HEK293 (cell line): ENCODE results near the gene UBASH3B.

ENCODE experiments used
- CTCF ChIA-PET: fragments of 350-600 bp; formaldehyde crosslinking; extraction: SDS; loops from one replicate; lab custom pipeline; 2021; ENCODE audit warnings: antibody characterized with exemption; lab: Yijun Ruan, JAX
- POLR2A ChIA-PET: fragments of 300-600 bp; formaldehyde crosslinking; extraction: SDS; loops from one replicate; lab custom pipeline; 2020; ENCODE audit warnings: antibody characterized with exemption, inconsistent platforms; lab: Yijun Ruan, JAX
- H3K27ac ChIP-seq: fragments of 200-500 bp; sonication (Bioruptor generic); 2 replicates; pipeline ENCODE4 v1.5.1; 2014; ENCODE audit warnings: low read depth, low read length, control low read depth, inconsistent platforms; ENCODE audit errors: extremely low read depth
- H3K36me3 ChIP-seq, 2 experiments: fragments of 200-500 bp in 1 of 2; sonication (Bioruptor generic) in 1 of 2; 1 replicate in 1 of 2; 2 replicates in 1 of 2; pipeline ENCODE4 v1.5.1; 2014 to 2017; ENCODE audit warnings: inconsistent platforms in 2 of 2, low read length in 2 of 2; ENCODE audit not compliant: control insufficient read depth in 2 of 2, insufficient read depth in 1 of 2
- H3K4me1 ChIP-seq: fragments of 200-500 bp; sonication (Bioruptor generic); 2 replicates; pipeline ENCODE4 v1.5.1; 2014; ENCODE audit warnings: mild to moderate bottlenecking, low read length, inconsistent platforms; ENCODE audit not compliant: control insufficient read depth, insufficient read depth
- H3K4me3 ChIP-seq: 2 replicates; pipeline ENCODE4 v1.5.1; 2011; ENCODE audit warnings: low read depth, mild to moderate bottlenecking, control low read depth, low read length, moderate library complexity
- H3K9me3 ChIP-seq: fragments of 200-500 bp; sonication (Bioruptor generic); 2 replicates; pipeline ENCODE4 v1.5.1; 2014; ENCODE audit warnings: low read depth, low read length, inconsistent platforms; ENCODE audit not compliant: control insufficient read depth, insufficient read depth
- ZFP41 ChIP-seq: fragments of 450-650 bp; formaldehyde crosslinking; IDR thresholded peaks from 2 replicates; pipeline ENCODE4 v1.5.1; 2016; ENCODE audit warnings: missing biosample characterization, missing genetic modification characterization, borderline replicate concordance
- ZFP69B ChIP-seq: fragments of 450-650 bp; formaldehyde crosslinking; IDR thresholded peaks from 2 replicates; pipeline ENCODE4 v1.5.1; 2016; ENCODE audit warnings: missing biosample characterization, missing genetic modification characterization
- ZNF2 ChIP-seq: fragments of 450-650 bp; formaldehyde crosslinking; IDR thresholded peaks from 2 replicates; pipeline ENCODE4 v1.5.1; 2016; ENCODE audit warnings: missing biosample characterization, missing genetic modification characterization
- ZNF302 ChIP-seq: fragments of 450-650 bp; formaldehyde crosslinking; IDR thresholded peaks from 2 replicates; pipeline ENCODE4 v1.5.1; 2016; ENCODE audit warnings: missing biosample characterization, missing genetic modification characterization, low read depth
- ZNF416 ChIP-seq: fragments of 450-650 bp; formaldehyde crosslinking; IDR thresholded peaks from 2 replicates; pipeline ENCODE4 v1.5.1; 2016; ENCODE audit warnings: missing biosample characterization, missing genetic modification characterization
- ZNF510 ChIP-seq: fragments of 450-650 bp; formaldehyde crosslinking; IDR thresholded peaks from 2 replicates; pipeline ENCODE4 v1.5.1; 2018; ENCODE audit warnings: mild to moderate bottlenecking, missing genetic modification characterization, missing biosample characterization; ENCODE audit not compliant: insufficient replicate concordance
- ZNF530 ChIP-seq: fragments of 450-650 bp; formaldehyde crosslinking; IDR thresholded peaks from 2 replicates; pipeline ENCODE4 v1.5.1; 2016; ENCODE audit warnings: low read depth, missing biosample characterization, missing genetic modification characterization
- ZNF747 ChIP-seq: fragments of 450-650 bp; formaldehyde crosslinking; IDR thresholded peaks from 2 replicates; pipeline ENCODE4 v1.5.1; 2016; ENCODE audit warnings: missing biosample characterization, missing genetic modification characterization
- ZNF76 ChIP-seq: fragments of 450-650 bp; formaldehyde crosslinking; IDR thresholded peaks from 2 replicates; pipeline ENCODE4; 2016; ENCODE audit warnings: low read depth, missing biosample characterization, missing genetic modification characterization, borderline replicate concordance
- ZNF830 ChIP-seq: fragments of 450-650 bp; IDR thresholded peaks from 2 replicates; pipeline ENCODE4 v1.5.0; 2018; ENCODE audit warnings: missing biosample characterization, missing genetic modification characterization, low read depth, mild to moderate bottlenecking, moderate library complexity
- TF ChIP-seq, protein P1 (sequence below): fragments of 450-650 bp; formaldehyde crosslinking; IDR thresholded peaks from 2 replicates; pipeline ENCODE4 v1.5.1; 2016; ENCODE audit warnings: missing biosample characterization, missing genetic modification characterization
- TF ChIP-seq, protein P2 (sequence below): fragments of 450-650 bp; formaldehyde crosslinking; IDR thresholded peaks from 2 replicates; pipeline ENCODE4 v1.5.1; 2016; ENCODE audit warnings: missing biosample characterization, missing genetic modification characterization
- TF ChIP-seq, protein P3 (sequence below): fragments of 450-650 bp; formaldehyde crosslinking; IDR thresholded peaks from 2 replicates; pipeline ENCODE4 v1.5.1; 2016; ENCODE audit warnings: missing biosample characterization, missing genetic modification characterization
- TF ChIP-seq, protein P4 (sequence below): fragments of 450-650 bp; IDR thresholded peaks from 2 replicates; pipeline ENCODE4 v1.5.1; 2018; ENCODE audit warnings: missing biosample characterization, mild to moderate bottlenecking, missing genetic modification characterization
- TF ChIP-seq, protein P5 (sequence below): fragments of 450-650 bp; formaldehyde crosslinking; IDR thresholded peaks from 2 replicates; pipeline ENCODE4 v1.5.1; 2016; ENCODE audit warnings: missing biosample characterization, missing genetic modification characterization
- TF ChIP-seq, protein P6 (sequence below): fragments of 450-650 bp; formaldehyde crosslinking; IDR thresholded peaks from 2 replicates; pipeline ENCODE4; 2016; ENCODE audit warnings: missing biosample characterization, missing genetic modification characterization

UBASH3B gene

DNA sequence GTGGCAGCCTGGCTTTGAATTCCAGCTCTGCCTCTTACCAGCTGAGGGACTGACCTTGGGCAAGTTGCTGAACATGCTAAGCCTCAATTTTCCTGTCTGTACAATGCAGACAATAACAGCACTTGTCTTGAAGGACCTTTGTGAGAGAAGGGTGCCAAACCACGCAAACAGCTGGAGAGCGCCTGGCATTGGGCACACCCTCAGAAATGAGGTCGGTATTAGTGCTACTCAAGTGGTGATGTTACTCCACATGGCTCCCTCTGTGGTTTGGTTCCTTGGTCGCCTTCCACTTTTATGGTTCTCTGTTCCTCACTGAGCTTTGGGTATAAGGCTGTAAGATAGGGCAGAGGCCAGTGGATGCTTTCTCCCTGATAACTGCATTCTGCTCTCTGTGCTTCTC is 8.2 kb downstream of the UBASH3B start:
- CTCF ChIA-PET: interaction anchor here (0.6 to 1.5 kb wide), 2 partner anchors 35 to 116 kb away, joined by 3 to 5 read pairs; no protein-coding TSS in a partner anchor
- Histone ChIP-seq H3K4me3 (no peak overlapping the region), H3K4me1 (peaks cover 6% of the 10 kb centered on the region; the same call in 1 of the 2 replicates), H3K27ac (no peak overlapping the region)
- TF ChIP-seq ZNF530 (tag by site-specific recombination) (no peak), ZFP69B (no peak), ZNF510 (tag by site-specific recombination) (no peak), ZNF2 (no peak), ZFP41 (no peak), ZNF76 (tag by site-specific recombination) (no peak), ZNF747 (no peak), ZNF302 (tag by site-specific recombination) (no peak), ZNF416 (no peak), ZNF830 (tag by site-specific recombination) (no peak)
- TF ChIP-seq, protein P1, sequence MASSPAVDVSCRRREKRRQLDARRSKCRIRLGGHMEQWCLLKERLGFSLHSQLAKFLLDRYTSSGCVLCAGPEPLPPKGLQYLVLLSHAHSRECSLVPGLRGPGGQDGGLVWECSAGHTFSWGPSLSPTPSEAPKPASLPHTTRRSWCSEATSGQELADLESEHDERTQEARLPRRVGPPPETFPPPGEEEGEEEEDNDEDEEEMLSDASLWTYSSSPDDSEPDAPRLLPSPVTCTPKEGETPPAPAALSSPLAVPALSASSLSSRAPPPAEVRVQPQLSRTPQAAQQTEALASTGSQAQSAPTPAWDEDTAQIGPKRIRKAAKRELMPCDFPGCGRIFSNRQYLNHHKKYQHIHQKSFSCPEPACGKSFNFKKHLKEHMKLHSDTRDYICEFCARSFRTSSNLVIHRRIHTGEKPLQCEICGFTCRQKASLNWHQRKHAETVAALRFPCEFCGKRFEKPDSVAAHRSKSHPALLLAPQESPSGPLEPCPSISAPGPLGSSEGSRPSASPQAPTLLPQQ (tag by site-specific recombination): no peak
- TF ChIP-seq, protein P2, sequence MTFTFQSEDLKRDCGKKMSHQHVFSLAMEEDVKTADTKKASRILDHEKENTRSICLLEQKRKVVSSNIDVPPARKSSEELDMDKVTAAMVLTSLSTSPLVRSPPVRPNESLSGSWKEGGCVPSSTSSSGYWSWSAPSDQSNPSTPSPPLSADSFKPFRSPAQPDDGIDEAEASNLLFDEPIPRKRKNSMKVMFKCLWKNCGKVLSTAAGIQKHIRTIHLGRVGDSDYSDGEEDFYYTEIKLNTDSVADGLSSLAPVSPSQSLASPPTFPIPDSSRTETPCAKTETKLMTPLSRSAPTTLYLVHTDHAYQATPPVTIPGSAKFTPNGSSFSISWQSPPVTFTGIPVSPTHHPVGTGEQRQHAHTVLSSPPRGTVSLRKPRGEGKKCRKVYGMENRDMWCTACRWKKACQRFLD (tag by site-specific recombination): no peak
- TF ChIP-seq, protein P3, sequence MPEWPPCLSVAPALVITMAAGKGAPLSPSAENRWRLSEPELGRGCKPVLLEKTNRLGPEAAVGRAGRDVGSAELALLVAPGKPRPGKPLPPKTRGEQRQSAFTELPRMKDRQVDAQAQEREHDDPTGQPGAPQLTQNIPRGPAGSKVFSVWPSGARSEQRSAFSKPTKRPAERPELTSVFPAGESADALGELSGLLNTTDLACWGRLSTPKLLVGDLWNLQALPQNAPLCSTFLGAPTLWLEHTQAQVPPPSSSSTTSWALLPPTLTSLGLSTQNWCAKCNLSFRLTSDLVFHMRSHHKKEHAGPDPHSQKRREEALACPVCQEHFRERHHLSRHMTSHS (tag by site-specific recombination): no peak
- TF ChIP-seq, all 188 proteins: peak for 0
- no peaks in the 10 kb centered on the region for H3K36me3 ChIP-seq
- H3K9me3 ChIP-seq: no peaks in the 10 kb centered on the region
- POLR2A ChIA-PET: interaction anchor here (1.3 kb wide), 1 partner anchor 8 kb away, joined by 6 read pairs; the partner anchor contains the start of gene UBASH3B

DNA sequence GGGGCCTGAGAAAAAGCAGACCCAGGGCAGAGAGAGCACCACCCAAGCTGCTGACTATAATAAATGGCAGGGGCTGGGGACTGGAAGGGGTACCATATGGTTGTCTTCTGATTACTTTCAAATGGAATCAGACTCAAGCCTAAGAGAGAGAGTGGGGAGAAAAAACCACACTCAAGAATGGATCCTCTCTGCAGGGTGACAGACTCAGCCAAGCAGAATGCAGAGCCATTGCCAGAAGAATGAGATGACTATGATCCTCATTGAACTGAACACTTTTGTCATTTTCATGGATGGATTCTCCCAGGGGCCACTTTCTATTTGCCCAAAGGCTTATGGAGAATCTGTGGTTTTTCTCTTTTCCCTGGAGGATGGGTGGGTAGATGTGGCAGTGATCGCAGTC is 8.7 kb downstream of the UBASH3B start:
- no peaks in the 10 kb centered on the region for H3K9me3 ChIP-seq
- peaks cover 6% of the 10 kb centered on the region; the same call in 1 of the 2 replicates for H3K4me1 ChIP-seq
- ChIA-PET CTCF (interaction anchor here (0.6 to 1.5 kb wide), 2 partner anchors 35 to 115 kb away, joined by 3 to 5 read pairs; no protein-coding TSS in a partner anchor), POLR2A (interaction anchor here (1.3 kb wide), 1 partner anchor 9 kb away, joined by 6 read pairs; the partner anchor contains the start of gene UBASH3B)
- TF ChIP-seq, protein P4, sequence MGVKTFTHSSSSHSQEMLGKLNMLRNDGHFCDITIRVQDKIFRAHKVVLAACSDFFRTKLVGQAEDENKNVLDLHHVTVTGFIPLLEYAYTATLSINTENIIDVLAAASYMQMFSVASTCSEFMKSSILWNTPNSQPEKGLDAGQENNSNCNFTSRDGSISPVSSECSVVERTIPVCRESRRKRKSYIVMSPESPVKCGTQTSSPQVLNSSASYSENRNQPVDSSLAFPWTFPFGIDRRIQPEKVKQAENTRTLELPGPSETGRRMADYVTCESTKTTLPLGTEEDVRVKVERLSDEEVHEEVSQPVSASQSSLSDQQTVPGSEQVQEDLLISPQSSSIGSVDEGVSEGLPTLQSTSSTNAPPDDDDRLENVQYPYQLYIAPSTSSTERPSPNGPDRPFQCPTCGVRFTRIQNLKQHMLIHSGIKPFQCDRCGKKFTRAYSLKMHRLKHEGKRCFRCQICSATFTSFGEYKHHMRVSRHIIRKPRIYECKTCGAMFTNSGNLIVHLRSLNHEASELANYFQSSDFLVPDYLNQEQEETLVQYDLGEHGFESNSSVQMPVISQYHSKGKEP (tag by site-specific recombination): no peak
- TF ChIP-seq, protein P5, sequence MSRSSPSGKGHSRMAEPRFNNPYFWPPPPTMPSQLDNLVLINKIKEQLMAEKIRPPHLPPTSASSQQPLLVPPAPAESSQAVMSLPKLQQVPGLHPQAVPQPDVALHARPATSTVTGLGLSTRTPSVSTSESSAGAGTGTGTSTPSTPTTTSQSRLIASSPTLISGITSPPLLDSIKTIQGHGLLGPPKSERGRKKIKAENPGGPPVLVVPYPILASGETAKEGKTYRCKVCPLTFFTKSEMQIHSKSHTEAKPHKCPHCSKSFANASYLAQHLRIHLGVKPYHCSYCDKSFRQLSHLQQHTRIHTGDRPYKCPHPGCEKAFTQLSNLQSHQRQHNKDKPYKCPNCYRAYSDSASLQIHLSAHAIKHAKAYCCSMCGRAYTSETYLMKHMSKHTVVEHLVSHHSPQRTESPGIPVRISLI (tag by site-specific recombination): no peak
- TF ChIP-seq, protein P6, sequence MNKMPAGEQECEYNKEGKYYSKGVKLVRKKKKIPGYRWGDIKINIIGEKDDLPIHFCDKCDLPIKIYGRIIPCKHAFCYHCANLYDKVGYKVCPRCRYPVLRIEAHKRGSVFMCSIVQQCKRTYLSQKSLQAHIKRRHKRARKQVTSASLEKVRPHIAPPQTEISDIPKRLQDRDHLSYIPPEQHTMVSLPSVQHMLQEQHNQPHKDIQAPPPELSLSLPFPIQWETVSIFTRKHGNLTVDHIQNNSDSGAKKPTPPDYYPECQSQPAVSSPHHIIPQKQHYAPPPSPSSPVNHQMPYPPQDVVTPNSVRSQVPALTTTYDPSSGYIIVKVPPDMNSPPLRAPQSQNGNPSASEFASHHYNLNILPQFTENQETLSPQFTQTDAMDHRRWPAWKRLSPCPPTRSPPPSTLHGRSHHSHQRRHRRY (tag by site-specific recombination): no peak
- no peak overlapping the region for H3K27ac ChIP-seq
- peaks cover 0 to 4% of the 10 kb centered on the region in 2 experiments; a peak in 1 of 3 replicates for H3K36me3 ChIP-seq
- no peak overlapping the region for H3K4me3 ChIP-seq
